K562 (cell line): ENCODE results near the gene POMT2. TPM values are rescaled to one million over a fixed set of nuclear protein-coding genes. Genes with fewer than 3 reads are reported as not detected.

ENCODE experiments used
- ATAC-seq: fragments of 200-7000 bp; cut with Tn5 transposase; 3 replicates; pipeline ENCODE4 v1.9.1; 2020; ENCODE audit warnings: moderate library complexity
- BruUV-seq: library from RNA; stranded (reverse); fragments of 400-500 nt; replicated peaks from 2 replicates; lab custom pipeline; 2021; lab: Mats Ljungman, UMichigan
- CTCF ChIA-PET: fragments of 300-600 bp; formaldehyde crosslinking; extraction: SDS; loops from one replicate; lab custom pipeline; 2021; ENCODE audit warnings: low intra/inter-chr PET ratio; lab: Yijun Ruan, JAX
- POLR2A ChIA-PET: fragments of 300-600, 350-650 bp; sonication (Branson Sonifier 250); formaldehyde crosslinking; extraction: SDS; loops from one replicate; lab custom pipeline; 2021; ENCODE audit warnings: antibody characterized with exemption, inconsistent platforms; lab: Yijun Ruan, JAX
- DNase-seq, 4 experiments: peaks; one replicate each; pipeline versions ENCODE4 v3.0.0 to v3.0.0-alpha.2; 2011 to 2018; ENCODE audit warnings: low spot score in 3 of 4, mixed read lengths in 3 of 4; ENCODE audit errors: extremely low read depth in 1 of 4
- FAIRE-seq: peaks from 2 replicates; lab custom pipeline; 2011; peaks lifted over from hg19 to GRCh38; lab: Jason Lieb, UNC
- H2AFZ ChIP-seq: 2 replicates; pipeline ENCODE4 v1.6.0; 2011; ENCODE audit warnings: low read depth, low read length, control low read depth, inconsistent platforms
- H3K27ac ChIP-seq: fragments of 200-600 bp; 3 replicates; pipeline ENCODE4 v1.8.0; 2011; ENCODE audit warnings: low read depth, mild to moderate bottlenecking, control low read depth, inconsistent platforms, low read length, moderate library complexity, mixed read lengths; ENCODE audit errors: extremely low read depth
- H3K27me3 ChIP-seq, 2 experiments: fragments of 300-600 bp in 1 of 2; 2 replicates in 1 of 2; 3 replicates in 1 of 2; pipeline versions ENCODE4 v1.6.0 to v1.8.0; 2011; ENCODE audit warnings: inconsistent platforms in 2 of 2, low read length in 2 of 2, mild to moderate bottlenecking in 1 of 2, mixed read lengths in 1 of 2, moderate library complexity in 1 of 2; ENCODE audit not compliant: control insufficient read depth in 2 of 2, insufficient read depth in 2 of 2
- H3K36me3 ChIP-seq: fragments of 300-600 bp; 3 replicates; pipeline ENCODE4 v1.8.0; 2011; ENCODE audit warnings: mild to moderate bottlenecking, low read length, inconsistent platforms; ENCODE audit not compliant: control insufficient read depth, insufficient read depth
- H3K4me1 ChIP-seq, 2 experiments: fragments of 200-600 bp in 1 of 2; replicated peaks in 1 of 2; 2 replicates in 1 of 2; 3 replicates in 1 of 2; pipeline versions ENCODE4 v1.5.1 to v1.8.0; 2011; ENCODE audit warnings: inconsistent platforms in 2 of 2, low read length in 2 of 2, mild to moderate bottlenecking in 1 of 2, mixed read lengths in 1 of 2, moderate library complexity in 1 of 2; ENCODE audit not compliant: control insufficient read depth in 2 of 2, insufficient read depth in 2 of 2
- H3K4me2 ChIP-seq: 2 replicates; pipeline ENCODE4 v1.6.1; 2011; ENCODE audit warnings: low read length, control low read depth, inconsistent platforms, mixed read lengths; ENCODE audit not compliant: insufficient read depth
- H3K4me3 ChIP-seq: fragments of 200-600 bp; sonication (generic), shearing (Covaris generic); 2 replicates; pipeline ENCODE4 v1.5.1; 2016; ENCODE audit warnings: control low read depth, inconsistent platforms
- H3K79me2 ChIP-seq: fragments of 200-600 bp; 3 replicates; pipeline ENCODE4 v1.8.0; 2011; ENCODE audit warnings: low read length, inconsistent platforms; ENCODE audit not compliant: control insufficient read depth, insufficient read depth
- H3K9ac ChIP-seq, 2 experiments: 2 replicates each; pipeline versions ENCODE4 v1.6.0 to v1.6.1; 2011; ENCODE audit warnings: low read depth in 2 of 2, low read length in 2 of 2, control low read depth in 1 of 2, inconsistent platforms in 1 of 2, mild to moderate bottlenecking in 1 of 2, mixed read lengths in 1 of 2; ENCODE audit not compliant: insufficient read depth in 1 of 2
- H3K9me1 ChIP-seq: one replicate; pipeline ENCODE4 v1.6.0; 2011; ENCODE audit warnings: inconsistent platforms, mild to moderate bottlenecking, low read length, moderate library complexity; ENCODE audit not compliant: control insufficient read depth, insufficient read depth
- H3K9me3 ChIP-seq: replicated peaks from 2 replicates; pipeline ENCODE4 v1.5.1; 2011; ENCODE audit warnings: low read depth, low read length, inconsistent platforms; ENCODE audit not compliant: control insufficient read depth, insufficient read depth
- H4K20me1 ChIP-seq: replicated peaks from 2 replicates; pipeline ENCODE4 v1.6.1; 2011; ENCODE audit warnings: low read length, inconsistent platforms, mixed read lengths; ENCODE audit not compliant: control insufficient read depth, insufficient read depth
- CCNT2 ChIP-seq: IDR thresholded peaks from 2 replicates; pipeline ENCODE4 v1.6.1; 2011; ENCODE audit warnings: borderline replicate concordance, low read depth, mild to moderate bottlenecking, moderate library complexity, mixed read lengths, low read length; ENCODE audit not compliant: insufficient read length; ENCODE audit errors: extremely low read depth
- DDX20 ChIP-seq: fragments of 450-650 bp; IDR thresholded peaks from 2 replicates; pipeline ENCODE4 v1.6.1; 2016; ENCODE audit warnings: missing genetic modification characterization, low read depth, mild to moderate bottlenecking, missing compliant biosample characterization, moderate library complexity
- FOXA3 ChIP-seq, 2 experiments: fragments of 450-650 bp in 1 of 2; sonication (generic) in 1 of 2; formaldehyde crosslinking; IDR thresholded peaks in 1 of 2; conservative IDR thresholded peaks in 1 of 2; 2 replicates each; pipeline versions ENCODE4 v1.4.0 to v1.8.0; 2020 to 2022; ENCODE audit warnings: mild to moderate bottlenecking in 2 of 2, missing genetic modification reagents in 1 of 2
- HDGF ChIP-seq: fragments of 450-650 bp; IDR thresholded peaks from 2 replicates; pipeline ENCODE4 v1.6.1; 2016
- JUN ChIP-seq, 2 experiments: sonication (generic) in 1 of 2; formaldehyde crosslinking in 1 of 2; IDR thresholded peaks; 2 replicates each; pipeline versions ENCODE4 v1.6.1 to v1.8.0; 2012 to 2022; ENCODE audit warnings: borderline replicate concordance in 2 of 2, mild to moderate bottlenecking in 2 of 2, improper control_type of control experiment in 1 of 2, low read depth in 1 of 2, low read length in 1 of 2, missing genetic modification reagents in 1 of 2
- JUND ChIP-seq, 2 experiments: IDR thresholded peaks; 2 replicates in 1 of 2; 3 replicates in 1 of 2; pipeline ENCODE4 v1.6.1; 2011; ENCODE audit warnings: borderline replicate concordance in 2 of 2, low read depth in 2 of 2, low read length in 2 of 2, improper control_type of control experiment in 1 of 2, missing biosample characterization in 1 of 2, missing genetic modification characterization in 1 of 2, missing genetic modification reagents in 1 of 2
- MEIS2 ChIP-seq: fragments of 450-650 bp; IDR thresholded peaks from 2 replicates; pipeline ENCODE4 v1.6.1; 2014; ENCODE audit warnings: mild to moderate bottlenecking; ENCODE audit not compliant: partially characterized antibody
- NR2C2 ChIP-seq, 2 experiments: fragments of 200-800 bp in 1 of 2; sonication (Bioruptor generic) in 1 of 2; sonication (generic) in 1 of 2; formaldehyde crosslinking in 1 of 2; IDR thresholded peaks; 2 replicates each; pipeline versions ENCODE4 v1.6.1 to v1.8.0; 2016 to 2022; ENCODE audit warnings: mild to moderate bottlenecking in 1 of 2, missing compliant biosample characterization in 1 of 2, missing genetic modification characterization in 1 of 2, missing genetic modification reagents in 1 of 2
- TAF15 ChIP-seq: fragments of 200-400 bp; formaldehyde crosslinking; IDR thresholded peaks from 2 replicates; pipeline ENCODE4 v1.6.1; 2017; ENCODE audit warnings: mild to moderate bottlenecking, low read depth, low read length, moderate library complexity
- ZNF121 ChIP-seq: sonication (generic); formaldehyde crosslinking; conservative IDR thresholded peaks from 2 replicates; pipeline ENCODE4 v1.8.0; 2022; ENCODE audit warnings: missing genetic modification reagents
- WGBS: fragments of 100-300 bp; shearing (Covaris generic); methylation state at CpG from one replicate; pipeline ENCODE4 v1.1.6; 2016; ENCODE audit warnings: low coverage, mixed read lengths; ENCODE audit not compliant: insufficient coverage; ENCODE audit errors: missing lambda C conversion rate; 5-methylcytosine and 5-hydroxymethylcytosine counted together
- in situ Hi-C: fragments of 300-500 bp; cut with MboI; formaldehyde crosslinking; loops from 4 replicates; pipeline ENCODE4 v1.15.0; 2018; ENCODE audit warnings: inconsistent platforms, mixed read lengths
- intact Hi-C: fragments of 100-400 bp; cut with micrococcal nuclease; formaldehyde crosslinking; loops from 2 replicates; pipeline ENCODE4 v1.14.2; 2022
- polyA plus RNA-seq, 8 experiments: library from polyadenylated mRNA; depleted of rRNA in 4 of 8; stranded (reverse) in 5 of 8; unstranded in 3 of 8; fragments of >200 nt; fragmentation: Nextera tagmentation in 2 of 8; fragmentation: Illumina TruSeq in 1 of 8; extraction: Ambion mirVana in 2 of 8; extraction: Trizol in 1 of 8; gene quantifications; 2 replicates each; pipeline versions ENCODE4 v1.2.1 to v1.2.3, GENCODE V29; 2011 to 2014; ENCODE audit warnings: inconsistent platforms in 1 of 8, missing spikeins in 1 of 8
- total RNA-seq, 7 experiments: library from RNA; depleted of rRNA in 6 of 7; stranded (reverse); fragments of >200 nt in 6 of 7; fragmentation: Illumina TruSeq in 2 of 7; extraction: Trizol in 2 of 7; gene quantifications; 2 replicates each; pipeline versions ENCODE4 v1.2.1 to v1.2.3, GENCODE V29; 2011 to 2021; ENCODE audit warnings: low replicate concordance in 1 of 7
- TF ChIP-seq, protein P1 (sequence below), 2 experiments: IDR thresholded peaks in 1 of 2; conservative IDR thresholded peaks in 1 of 2; 2 replicates each; pipeline ENCODE4 v1.6.1; 2016; ENCODE audit warnings: low read depth in 2 of 2, mild to moderate bottlenecking in 1 of 2, missing compliant biosample characterization in 1 of 2, missing genetic modification characterization in 1 of 2, moderate library complexity in 1 of 2
- TF ChIP-seq, protein P2 (sequence below): fragments of 450-650 bp; IDR thresholded peaks from 2 replicates; pipeline ENCODE4 v1.6.1; 2017; ENCODE audit warnings: antibody characterized with exemption

POMT2 gene
- total and polyA plus RNA-seq, 9 of the 15 experiments (the other 6 are each of a cell fraction or from before 2014, with no cell fraction given), result 0.39 to 16.6 (median 7.8) TPM

- H3K9ac ChIP-seq, result no peak overlapping the region
- H2AFZ ChIP-seq, result no peak overlapping the region
- no peak overlapping the region for H3K4me3 ChIP-seq
- H3K4me1 ChIP-seq, result peaks cover 0 to 5% of the 10 kb centered on the region in 2 experiments; a peak in 2 of 5 replicates
- ChIA-PET CTCF (no interaction called here), POLR2A (interaction anchor here (0.8 to 2.6 kb wide), 3 partner anchors 13 to 156 kb away, joined by 3 to 10 read pairs (median 6); partner anchors contain the start of gene VIPAS39)
- no peaks in the 10 kb centered on the region for H3K9me3 ChIP-seq
- peak; percentile 54 for ATAC-seq
- no peaks in the 10 kb centered on the region for H3K9me1 ChIP-seq
- intact Hi-C loops, result loop anchor here (5.0 kb wide), 2 partner anchors 154 to 249 kb away; partner anchors contain the start of genes AHSA1 and VIPAS39
- in situ Hi-C loops, result no loop called here
- H3K36me3 ChIP-seq, result peaks cover 18% of the 10 kb centered on the region; the same call in 2 of the 3 replicates
- no TSS peak for BruUV-seq
- no peak overlapping the region for H3K4me2 ChIP-seq
- FAIRE-seq, result no peak
- peak; percentile 14 to 36 (median 22) for DNase-seq
- H3K79me2 ChIP-seq, result no peaks in the 10 kb centered on the region
- H3K27ac ChIP-seq, result peak overlapping the region; percentile 40; the same call in 1 of the 3 replicates
- 75% methylated on average over 2 of the region's 5 CpGs for WGBS
- no peaks in the 10 kb centered on the region for H3K27me3 ChIP-seq
- no peaks in the 10 kb centered on the region for H4K20me1 ChIP-seq
- TF ChIP-seq NR2C2 (CRISPR knock-in tag; IDR thresholded peaks at IDR 0.05) (no peak), NR2C2 (tag; IDR thresholded peaks at IDR 0.05) (peak; percentile 37; the same call in 1 of the 2 replicates), ZNF121 (CRISPR knock-in tag) (no peak), DDX20 (tag) (0 out of 2 replicates have a peak, but pooled peaks have one; percentile 2), TAF15 (no peak), FOXA3 (CRISPR knock-in tag; conservative IDR thresholded peaks at IDR 0.05 in 1 of 2, IDR thresholded peaks at IDR 0.05 in 1 of 2) (0 out of 4 replicates have a peak, but pooled peaks of 1 of the 2 experiments have one; percentile 18), HDGF (no peak), CCNT2 (no peak), MEIS2 (peak; percentile 59), JUN (IDR thresholded peaks at IDR 0.05; ENCODE audit: borderline replicate concordance, low read depth, low read length) (peak; percentile 37; the same call in 1 of the 2 replicates), JUN (CRISPR knock-in tag; IDR thresholded peaks at IDR 0.05; ENCODE audit: borderline replicate concordance) (no peak), JUND (IDR thresholded peaks at IDR 0.05; ENCODE audit: borderline replicate concordance, low read depth, low read length) (peak; percentile 64; the same call in 1 of the 2 replicates), JUND (tag; IDR thresholded peaks at IDR 0.05; ENCODE audit: borderline replicate concordance, low read depth, low read length) (peak; percentile 44; the same call in 1 of the 3 replicates)
- TF ChIP-seq, protein P1, sequence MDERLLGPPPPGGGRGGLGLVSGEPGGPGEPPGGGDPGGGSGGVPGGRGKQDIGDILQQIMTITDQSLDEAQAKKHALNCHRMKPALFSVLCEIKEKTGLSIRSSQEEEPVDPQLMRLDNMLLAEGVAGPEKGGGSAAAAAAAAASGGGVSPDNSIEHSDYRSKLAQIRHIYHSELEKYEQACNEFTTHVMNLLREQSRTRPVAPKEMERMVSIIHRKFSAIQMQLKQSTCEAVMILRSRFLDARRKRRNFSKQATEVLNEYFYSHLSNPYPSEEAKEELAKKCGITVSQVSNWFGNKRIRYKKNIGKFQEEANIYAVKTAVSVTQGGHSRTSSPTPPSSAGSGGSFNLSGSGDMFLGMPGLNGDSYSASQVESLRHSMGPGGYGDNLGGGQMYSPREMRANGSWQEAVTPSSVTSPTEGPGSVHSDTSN (CRISPR knock-in tag; IDR thresholded peaks at IDR 0.05; ENCODE audit: low read depth), result no peak
- TF ChIP-seq, protein P1 (tag; conservative IDR thresholded peaks at IDR 0.05; ENCODE audit: low read depth), result peak; percentile 41; the same call in 1 of the 2 replicates
- TF ChIP-seq, protein P2, sequence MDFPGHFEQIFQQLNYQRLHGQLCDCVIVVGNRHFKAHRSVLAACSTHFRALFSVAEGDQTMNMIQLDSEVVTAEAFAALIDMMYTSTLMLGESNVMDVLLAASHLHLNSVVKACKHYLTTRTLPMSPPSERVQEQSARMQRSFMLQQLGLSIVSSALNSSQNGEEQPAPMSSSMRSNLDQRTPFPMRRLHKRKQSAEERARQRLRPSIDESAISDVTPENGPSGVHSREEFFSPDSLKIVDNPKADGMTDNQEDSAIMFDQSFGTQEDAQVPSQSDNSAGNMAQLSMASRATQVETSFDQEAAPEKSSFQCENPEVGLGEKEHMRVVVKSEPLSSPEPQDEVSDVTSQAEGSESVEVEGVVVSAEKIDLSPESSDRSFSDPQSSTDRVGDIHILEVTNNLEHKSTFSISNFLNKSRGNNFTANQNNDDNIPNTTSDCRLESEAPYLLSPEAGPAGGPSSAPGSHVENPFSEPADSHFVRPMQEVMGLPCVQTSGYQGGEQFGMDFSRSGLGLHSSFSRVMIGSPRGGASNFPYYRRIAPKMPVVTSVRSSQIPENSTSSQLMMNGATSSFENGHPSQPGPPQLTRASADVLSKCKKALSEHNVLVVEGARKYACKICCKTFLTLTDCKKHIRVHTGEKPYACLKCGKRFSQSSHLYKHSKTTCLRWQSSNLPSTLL, result no peak
Measured at GRCh38 chr14:77302926-77303325, 17.8 kb downstream of the POMT2 start.
